Measurements from ENCODE around the gene MAG.

MAG gene

DNA sequence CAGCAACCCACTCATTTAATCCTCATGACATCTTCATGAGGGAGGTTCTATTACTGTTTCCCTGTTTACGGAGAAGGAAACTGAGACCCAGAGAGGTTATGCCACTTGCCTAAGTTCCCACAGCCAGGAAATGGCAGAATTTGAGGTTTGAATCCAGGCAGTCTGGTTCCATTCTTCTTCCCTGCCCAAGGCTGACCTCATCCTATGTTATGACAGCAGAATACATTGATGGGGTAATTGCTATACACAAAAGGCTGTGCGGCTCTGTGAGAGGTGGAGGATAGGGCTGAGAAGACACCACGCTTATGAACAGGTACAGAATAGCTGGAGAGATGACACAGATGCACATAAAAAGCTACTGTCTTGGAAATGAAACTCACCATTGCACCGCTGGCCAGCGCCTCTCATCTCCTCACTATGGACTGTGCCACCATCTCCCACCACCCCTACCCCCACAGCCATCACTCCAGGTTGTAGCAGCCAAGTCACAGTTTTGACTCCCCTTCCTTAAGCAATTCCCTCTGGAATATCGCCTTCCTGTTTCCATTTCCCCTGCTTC is 11.5 kb downstream of the MAG start:
- ChIA-PET CTCF (interaction anchor here (0.7 to 1.7 kb wide), 3 partner anchors 192 to 227 kb away, joined by 3 to 4 read pairs (median 4); no protein-coding TSS in a partner anchor), POLR2A (no interaction called here)
- no peak overlapping the region for H3K27ac ChIP-seq (ENCODE audit: extremely low read depth, low read depth, low read length)
- H3K36me3 ChIP-seq (ENCODE audit: control insufficient read depth in 2 of 2, insufficient read depth in 1 of 2, low read length in 2 of 2), result no peaks in the 10 kb centered on the region; a peak in 1 of 3 replicates
- H3K4me3 ChIP-seq (ENCODE audit: low read depth, low read length), result no peak overlapping the region
- TF ChIP-seq ZNF585B (tag by site-specific recombination; IDR thresholded peaks at IDR 0.05), result no peak
- peak; percentile 97 for TF ChIP-seq ZBTB17 (tag by site-specific recombination; IDR thresholded peaks at IDR 0.05)
- peak; percentile 63 for TF ChIP-seq PRDM10 (tag by site-specific recombination; IDR thresholded peaks at IDR 0.05)
- TF ChIP-seq ZNF600 (tag by site-specific recombination; IDR thresholded peaks at IDR 0.05), result peak; percentile 22; the same call in 1 of the 2 replicates
- TF ChIP-seq ZNF629 (tag by site-specific recombination; IDR thresholded peaks at IDR 0.05), result peak; percentile 39; the same call in 1 of the 2 replicates
- H3K9me3 ChIP-seq (ENCODE audit: control insufficient read depth, insufficient read depth, low read depth, low read length), result no peaks in the 10 kb centered on the region
- H3K4me1 ChIP-seq (ENCODE audit: control insufficient read depth, insufficient read depth, low read length), result no peaks in the 10 kb centered on the region

DNA sequence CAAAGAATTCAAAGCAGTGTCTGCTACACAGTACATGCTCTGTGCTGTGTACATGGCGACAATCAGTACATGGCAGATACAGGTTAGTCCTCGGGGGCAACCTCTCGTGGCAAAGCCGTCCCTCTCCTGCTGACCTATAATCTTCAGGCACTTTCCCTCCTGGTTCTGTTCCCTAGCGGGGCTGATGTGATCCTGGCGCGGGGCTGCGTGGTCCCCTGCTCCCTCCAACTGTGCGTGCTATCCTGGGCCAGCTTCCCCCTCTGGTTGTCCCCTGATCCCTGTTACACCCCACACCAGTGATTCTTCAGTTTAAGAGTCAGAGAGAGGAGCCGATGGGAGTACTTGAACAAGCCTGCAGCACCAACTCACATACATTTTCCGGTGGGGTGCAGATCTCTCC is 12.1 kb downstream of the MAG start:
- Histone ChIP-seq H3K4me3 (ENCODE audit: low read depth, low read length) (no peak overlapping the region), H3K36me3 (ENCODE audit: control insufficient read depth in 2 of 2, insufficient read depth in 1 of 2, low read length in 2 of 2) (no peaks in the 10 kb centered on the region), H3K4me1 (ENCODE audit: control insufficient read depth, insufficient read depth, low read length) (no peaks in the 10 kb centered on the region), H3K27ac (ENCODE audit: extremely low read depth, low read depth, low read length) (no peak overlapping the region), H3K9me3 (ENCODE audit: control insufficient read depth, insufficient read depth, low read depth, low read length) (no peaks in the 10 kb centered on the region)
- ChIA-PET POLR2A (no interaction called here), CTCF (interaction anchor here (1.1 kb wide), 1 partner anchor 191 kb away, joined by 4 read pairs; no protein-coding TSS in a partner anchor)
- no peak for TF ChIP-seq ZBTB7A (tag by site-specific recombination; IDR thresholded peaks at IDR 0.05; ENCODE audit: low read depth)
- TF ChIP-seq ZNF558 (tag by site-specific recombination; IDR thresholded peaks at IDR 0.05), result no peak
- no peak for TF ChIP-seq INSM2 (tag by site-specific recombination; IDR thresholded peaks at IDR 0.05)
- TF ChIP-seq PRDM4 (tag by site-specific recombination; IDR thresholded peaks at IDR 0.05), result no peak
- no peak for TF ChIP-seq ZIC2 (tag by site-specific recombination; IDR thresholded peaks at IDR 0.05)
- no peak for TF ChIP-seq ZNF404 (tag by site-specific recombination; IDR thresholded peaks at IDR 0.05)
- no peak for TF ChIP-seq HOXC10 (CRISPR knock-in tag; IDR thresholded peaks at IDR 0.05)
- no peak for TF ChIP-seq ZNF19 (tag by site-specific recombination; IDR thresholded peaks at IDR 0.05; ENCODE audit: low read depth)
- no peak for TF ChIP-seq ZNF473 (tag by site-specific recombination; IDR thresholded peaks at IDR 0.05)
- no peak for TF ChIP-seq ZNF391 (tag by site-specific recombination; IDR thresholded peaks at IDR 0.05; ENCODE audit: borderline replicate concordance, low read depth)
- no peak for TF ChIP-seq ZNF366 (tag by site-specific recombination; conservative IDR thresholded peaks at IDR 0.05)
- TF ChIP-seq ZNF16 (tag by site-specific recombination; IDR thresholded peaks at IDR 0.05; ENCODE audit: low read depth), result no peak
- no peak for TF ChIP-seq PRDM10 (tag by site-specific recombination; IDR thresholded peaks at IDR 0.05)
- no peak for TF ChIP-seq KLF10 (tag by site-specific recombination; IDR thresholded peaks at IDR 0.05)
- no peak for TF ChIP-seq ZNF202 (tag by site-specific recombination; IDR thresholded peaks at IDR 0.05; ENCODE audit: borderline replicate concordance)
- TF ChIP-seq ZNF335 (tag by site-specific recombination; conservative IDR thresholded peaks at IDR 0.05), result no peak
- TF ChIP-seq ZNF585B (tag by site-specific recombination; IDR thresholded peaks at IDR 0.05), result no peak
